WI38 (cell line): ENCODE results near the gene GNAT2.
A peak's percentile ranks its signal among the peaks of the same experiment; 100 is the strongest.

ENCODE experiments used
- H3K4me3 ChIP-seq: 2 replicates; pipeline ENCODE4 v1.5.1; 2011; ENCODE audit warnings: low read depth, mild to moderate bottlenecking, control low read depth, low read length
- TF ChIP-seq, protein P1 (sequence below): IDR thresholded peaks from 2 replicates; pipeline ENCODE4 v1.5.1; 2012; ENCODE audit warnings: low read depth, mild to moderate bottlenecking, control low read depth, low read length

The GNAT2 gene

DNA sequence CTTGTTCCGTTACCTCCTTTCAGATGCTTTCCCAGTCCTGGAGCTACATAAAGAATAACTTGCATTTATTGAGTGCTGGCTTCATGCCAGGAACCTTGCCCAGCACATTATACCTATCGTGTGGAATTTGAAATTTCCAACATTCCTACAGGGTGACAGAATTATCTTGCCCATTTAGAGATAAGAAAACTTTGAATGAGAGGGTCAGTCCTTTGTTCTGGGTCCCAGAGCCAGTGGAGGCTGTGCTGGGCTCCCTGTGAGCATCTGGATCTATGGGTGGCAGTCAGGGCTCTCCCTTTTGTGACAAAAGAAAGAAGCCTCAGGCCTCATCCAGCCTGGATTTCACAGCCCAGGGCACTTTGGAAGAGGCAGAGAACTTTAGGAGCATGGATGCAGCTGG is 39.7 kb upstream of the GNAT2 start:
- no peak overlapping the region for H3K4me3 ChIP-seq
- TF ChIP-seq, protein P1, sequence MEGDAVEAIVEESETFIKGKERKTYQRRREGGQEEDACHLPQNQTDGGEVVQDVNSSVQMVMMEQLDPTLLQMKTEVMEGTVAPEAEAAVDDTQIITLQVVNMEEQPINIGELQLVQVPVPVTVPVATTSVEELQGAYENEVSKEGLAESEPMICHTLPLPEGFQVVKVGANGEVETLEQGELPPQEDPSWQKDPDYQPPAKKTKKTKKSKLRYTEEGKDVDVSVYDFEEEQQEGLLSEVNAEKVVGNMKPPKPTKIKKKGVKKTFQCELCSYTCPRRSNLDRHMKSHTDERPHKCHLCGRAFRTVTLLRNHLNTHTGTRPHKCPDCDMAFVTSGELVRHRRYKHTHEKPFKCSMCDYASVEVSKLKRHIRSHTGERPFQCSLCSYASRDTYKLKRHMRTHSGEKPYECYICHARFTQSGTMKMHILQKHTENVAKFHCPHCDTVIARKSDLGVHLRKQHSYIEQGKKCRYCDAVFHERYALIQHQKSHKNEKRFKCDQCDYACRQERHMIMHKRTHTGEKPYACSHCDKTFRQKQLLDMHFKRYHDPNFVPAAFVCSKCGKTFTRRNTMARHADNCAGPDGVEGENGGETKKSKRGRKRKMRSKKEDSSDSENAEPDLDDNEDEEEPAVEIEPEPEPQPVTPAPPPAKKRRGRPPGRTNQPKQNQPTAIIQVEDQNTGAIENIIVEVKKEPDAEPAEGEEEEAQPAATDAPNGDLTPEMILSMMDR = no peak

DNA sequence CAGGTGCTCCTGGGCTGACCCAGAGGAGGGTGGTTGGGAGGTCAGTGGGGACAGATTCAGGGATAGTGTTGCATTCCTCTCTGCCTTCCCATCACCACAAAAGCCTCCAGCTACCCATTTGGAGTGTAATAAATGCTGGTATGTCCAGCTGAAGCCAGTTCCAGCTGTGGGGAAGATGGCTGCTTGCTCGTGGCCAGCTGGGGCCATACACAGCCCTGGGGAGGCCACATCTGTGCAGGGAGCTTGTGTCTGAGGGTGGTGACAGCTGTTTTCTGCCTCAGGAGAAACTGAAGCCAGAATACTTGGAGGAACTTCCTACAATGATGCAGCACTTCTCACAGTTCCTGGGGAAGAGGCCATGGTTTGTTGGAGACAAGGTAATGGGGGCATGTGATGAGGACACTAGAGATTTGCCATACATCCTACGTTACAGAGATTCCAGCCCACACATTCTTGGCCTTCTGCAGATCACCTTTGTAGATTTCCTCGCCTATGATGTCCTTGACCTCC is 39.2 kb upstream of the GNAT2 start:
- TF ChIP-seq, protein P1 = no peak
- H3K4me3 ChIP-seq = no peak overlapping the region

DNA sequence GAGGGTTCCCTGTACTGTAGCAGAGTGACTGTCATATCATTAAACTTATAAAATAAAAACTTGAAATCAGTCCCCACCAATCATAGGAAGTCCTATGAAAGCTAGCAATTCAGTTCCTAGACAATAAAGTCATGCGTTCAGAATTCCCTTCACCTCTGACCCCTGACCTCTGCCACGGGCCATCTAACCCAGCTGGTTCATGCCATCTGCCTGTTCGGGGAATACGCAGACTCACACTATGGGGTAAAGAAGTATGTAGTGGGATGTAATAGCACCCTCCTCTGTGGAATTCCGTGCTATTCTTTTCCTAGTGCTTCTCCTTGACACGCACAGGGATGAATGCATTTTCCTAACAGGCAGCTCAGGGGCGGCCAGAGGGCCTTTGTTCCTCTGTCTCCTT is 38.6 kb upstream of the GNAT2 start:
- TF ChIP-seq, protein P1 = no peak
- H3K4me3 ChIP-seq = no peak overlapping the region

DNA sequence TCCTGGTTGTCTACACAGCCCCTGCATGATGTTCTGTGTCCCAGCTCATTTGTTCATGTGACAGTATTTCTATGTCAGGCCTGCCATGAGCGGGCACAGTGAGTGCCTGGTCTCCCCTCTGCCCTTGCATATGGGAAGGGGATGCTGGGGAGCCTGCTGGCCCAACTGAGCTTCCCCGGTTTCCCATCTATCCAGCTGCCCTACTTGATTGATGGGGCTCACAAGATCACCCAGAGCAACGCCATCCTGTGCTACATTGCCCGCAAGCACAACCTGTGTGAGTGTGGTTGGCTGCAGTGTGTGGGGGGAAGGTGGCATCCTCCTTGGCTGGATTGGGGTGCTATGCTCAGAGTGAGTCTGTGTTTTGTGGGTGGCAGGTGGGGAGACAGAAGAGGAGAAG is 38.0 kb upstream of the GNAT2 start:
- H3K4me3 ChIP-seq = no peak overlapping the region
- TF ChIP-seq, protein P1 = no peak

DNA sequence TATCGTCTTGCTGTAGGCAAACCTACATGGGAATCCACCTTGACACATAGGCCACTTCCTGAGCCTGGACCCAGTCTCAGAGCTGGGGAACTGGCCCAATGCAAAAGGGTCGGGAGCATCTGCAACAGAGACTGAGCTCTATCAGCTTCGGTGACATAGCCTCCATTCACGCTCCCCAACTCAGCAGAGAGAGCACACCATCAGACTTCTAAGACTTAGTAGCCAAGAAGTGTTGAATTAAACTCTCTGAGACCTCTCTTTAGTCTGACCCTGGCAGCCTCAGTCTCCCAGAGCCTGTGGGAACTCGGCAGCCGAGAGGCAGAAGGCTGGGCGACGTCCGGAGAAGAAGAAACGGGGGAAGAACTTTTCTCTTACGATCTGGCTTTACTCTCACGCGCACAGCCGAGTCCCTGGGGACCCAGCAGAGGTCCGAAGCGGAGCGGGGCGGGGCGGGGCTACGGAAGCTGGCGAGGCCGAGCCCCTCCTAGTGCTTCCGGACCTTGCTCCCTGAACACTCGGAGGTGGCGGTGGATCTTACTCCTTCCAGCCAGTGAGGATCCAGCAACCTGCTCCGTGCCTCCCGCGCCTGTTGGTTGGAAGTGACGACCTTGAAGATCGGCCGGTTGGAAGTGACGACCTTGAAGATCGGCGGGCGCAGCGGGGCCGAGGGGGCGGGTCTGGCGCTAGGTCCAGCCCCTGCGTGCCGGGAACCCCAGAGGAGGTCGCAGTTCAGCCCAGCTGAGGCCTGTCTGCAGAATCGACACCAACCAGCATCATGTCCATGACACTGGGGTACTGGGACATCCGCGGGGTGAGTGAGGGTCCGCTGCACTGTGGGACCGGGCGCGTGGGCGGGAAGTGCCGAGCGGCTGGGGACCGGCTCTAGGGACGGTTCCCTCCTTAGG is 36.5 kb upstream of the GNAT2 start, which contains the start of gene GSTM4:
GSTM4 (plus strand) TSS at position 485 of the 905 bp plus-strand sequence; CDS start at position 776, 291 bp downstream.
- peak within 1 kb of the TSS; percentile 78 for H3K4me3 ChIP-seq
- TF ChIP-seq, protein P1 = no peak

DNA sequence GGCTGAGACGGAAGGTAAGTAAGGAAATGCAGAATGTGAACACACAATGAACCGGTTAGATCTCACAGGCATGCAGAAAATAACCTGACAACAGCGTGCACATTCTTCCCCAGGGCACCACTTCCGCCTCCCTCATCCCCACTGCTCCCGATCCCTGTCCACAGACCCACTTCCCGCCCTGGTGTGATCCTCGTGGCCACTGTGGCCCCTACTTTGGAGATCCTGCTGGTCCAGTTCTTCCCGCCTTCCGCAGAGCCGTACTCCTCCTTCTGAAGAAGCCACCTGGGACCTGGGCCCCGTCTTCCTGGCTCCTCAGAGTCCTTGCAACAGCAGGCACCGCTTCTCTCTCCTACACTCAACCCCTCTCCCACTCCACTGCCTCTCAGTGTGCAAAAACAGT is 35.1 kb upstream of the GNAT2 start:
- TF ChIP-seq, protein P1 = no peak
- H3K4me3 ChIP-seq = no peak overlapping the region

DNA sequence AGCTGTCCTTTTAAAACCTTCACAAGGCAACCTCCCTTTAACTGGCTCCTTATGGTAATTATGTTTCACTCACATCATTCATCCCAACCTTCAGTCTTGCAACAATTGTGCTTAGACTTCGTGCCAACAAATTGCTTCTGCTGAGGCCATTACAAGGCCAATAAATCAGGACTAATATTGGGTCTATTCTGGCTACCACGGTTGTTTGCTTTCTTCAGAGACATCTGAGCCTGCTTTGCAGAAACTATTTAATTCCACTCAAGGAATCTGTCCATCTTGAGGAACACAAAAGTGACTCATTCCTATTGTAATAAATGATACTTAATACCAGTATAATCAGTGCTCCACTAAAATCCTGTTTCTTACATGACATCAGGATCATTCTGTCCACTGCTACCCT is 33.9 kb upstream of the GNAT2 start:
- H3K4me3 ChIP-seq = no peak overlapping the region
- TF ChIP-seq, protein P1 = no peak
